ENCODE data around the gene LMO7.

LMO7 gene

GRCh38 chr13:75843991-75844390, 207.9 kb downstream of the LMO7 start:
- TF ChIP-seq CTCF (IDR thresholded peaks at IDR 0.05), result no peak

- no peak for TF ChIP-seq CTCF (IDR thresholded peaks at IDR 0.05)
Measured at GRCh38 chr13:75847588-75847987, 211.5 kb downstream of the LMO7 start.

GRCh38 chr13:75850916-75851315, 214.8 kb downstream of the LMO7 start:
- no peak for TF ChIP-seq CTCF (IDR thresholded peaks at IDR 0.05)

DNA sequence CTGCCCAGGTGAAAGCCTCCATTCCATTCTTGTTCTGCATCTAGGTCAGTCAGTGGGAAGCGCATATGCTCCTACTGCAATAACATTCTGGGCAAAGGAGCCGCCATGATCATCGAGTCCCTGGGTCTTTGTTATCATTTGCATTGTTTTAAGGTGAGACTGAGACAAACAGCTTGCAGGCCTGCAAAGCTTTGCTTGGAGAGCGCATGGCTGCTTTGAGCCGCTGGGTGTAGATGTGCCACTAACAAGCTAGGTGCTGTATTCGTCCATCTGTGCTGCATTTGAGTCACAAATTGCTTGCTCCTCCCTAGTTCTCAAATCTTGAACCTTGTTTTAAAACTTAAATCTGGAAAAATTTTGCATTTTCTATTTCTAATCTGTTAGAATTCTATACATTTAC, 219.1 kb downstream of the LMO7 start:
- no peak for TF ChIP-seq CTCF (IDR thresholded peaks at IDR 0.05)

DNA sequence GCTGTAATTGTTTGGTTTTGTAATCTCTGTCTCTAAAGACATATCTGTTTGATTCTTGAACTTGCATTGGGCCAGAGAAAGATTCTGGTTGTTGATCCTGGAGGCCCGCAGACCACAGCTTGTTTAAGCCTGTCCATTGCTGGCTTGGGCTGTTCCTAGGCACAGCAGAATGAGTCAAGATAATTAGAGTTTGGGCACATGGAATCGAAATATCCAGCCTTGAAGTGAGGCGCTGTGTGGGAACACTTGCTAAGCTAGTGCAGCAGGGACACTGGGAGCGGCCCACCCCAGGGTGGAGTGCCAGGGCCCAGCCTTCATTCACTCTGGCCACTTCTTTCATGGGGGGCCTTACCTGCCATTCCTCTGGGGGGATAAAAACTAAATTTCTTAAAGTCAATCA, 219.7 kb downstream of the LMO7 start:
- TF ChIP-seq CTCF (IDR thresholded peaks at IDR 0.05), result no peak

DNA sequence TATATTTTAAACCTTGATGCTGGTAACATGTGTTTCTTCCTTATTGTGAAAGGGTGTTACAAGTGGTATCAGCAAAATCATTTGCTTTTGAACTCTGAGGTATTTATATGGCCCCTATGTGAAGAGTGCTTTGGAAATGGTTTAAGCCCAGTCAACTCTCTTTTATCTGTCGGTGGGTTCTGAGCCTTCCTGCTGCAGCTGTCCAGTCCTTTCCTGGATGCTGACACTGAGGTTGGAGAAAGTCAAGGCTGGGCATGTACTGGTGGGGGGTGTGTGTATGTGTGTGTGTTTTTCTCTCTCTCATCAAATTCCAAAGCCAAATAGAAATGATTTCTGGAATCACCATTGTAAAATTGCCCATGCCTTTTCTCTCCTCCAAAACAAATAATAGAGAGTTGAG, 221.2 kb downstream of the LMO7 start:
- no peak for TF ChIP-seq CTCF (IDR thresholded peaks at IDR 0.05)

DNA sequence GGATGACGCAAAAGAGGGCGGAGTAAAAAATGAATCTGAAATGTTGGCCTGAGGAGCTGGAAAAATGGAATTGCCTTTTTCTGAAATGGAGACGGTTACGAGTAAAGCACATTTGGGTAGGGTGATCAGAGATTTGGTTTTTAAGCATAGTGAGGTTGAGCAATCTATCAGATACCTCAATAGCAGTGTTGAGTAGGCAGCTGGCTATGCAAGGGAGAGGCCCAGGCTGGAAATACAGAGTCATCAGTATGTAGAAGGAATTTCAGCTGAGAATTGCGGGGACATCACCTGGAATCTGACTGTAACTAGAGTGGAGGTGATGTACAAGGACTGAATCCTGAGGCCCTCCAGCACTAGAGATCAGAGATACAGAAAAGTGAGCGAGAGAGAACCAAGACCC, 224.8 kb downstream of the LMO7 start:
- no peak for TF ChIP-seq CTCF (IDR thresholded peaks at IDR 0.05)

DNA sequence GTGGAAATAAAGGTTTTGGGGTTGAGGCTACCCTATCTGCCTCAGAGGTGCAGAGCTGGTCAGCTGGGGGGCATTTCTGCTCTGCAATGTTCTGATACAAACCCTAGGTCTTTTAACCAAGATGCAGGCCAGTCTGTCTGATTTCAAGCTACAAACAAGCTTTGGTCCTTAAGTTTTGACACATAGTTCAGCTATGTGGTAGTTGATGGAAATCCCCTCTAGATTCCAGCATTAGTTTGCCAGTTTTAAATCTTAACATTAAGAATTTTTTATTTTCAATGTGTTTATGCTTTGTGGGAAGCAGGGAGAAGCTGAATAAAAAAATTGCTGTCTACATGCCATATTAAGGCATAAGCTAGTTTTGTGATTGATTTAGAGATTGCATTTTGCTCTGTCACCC, 225.7 kb downstream of the LMO7 start:
- TF ChIP-seq CTCF (IDR thresholded peaks at IDR 0.05), result no peak
